Measurements from ENCODE around the gene SLC14A1.
"Not testable (repeated sequence)": the region's sequence is repeated elsewhere in the genome, so short reads cannot be mapped to it uniquely, and the experiment has no call there.

The SLC14A1 gene

DNA sequence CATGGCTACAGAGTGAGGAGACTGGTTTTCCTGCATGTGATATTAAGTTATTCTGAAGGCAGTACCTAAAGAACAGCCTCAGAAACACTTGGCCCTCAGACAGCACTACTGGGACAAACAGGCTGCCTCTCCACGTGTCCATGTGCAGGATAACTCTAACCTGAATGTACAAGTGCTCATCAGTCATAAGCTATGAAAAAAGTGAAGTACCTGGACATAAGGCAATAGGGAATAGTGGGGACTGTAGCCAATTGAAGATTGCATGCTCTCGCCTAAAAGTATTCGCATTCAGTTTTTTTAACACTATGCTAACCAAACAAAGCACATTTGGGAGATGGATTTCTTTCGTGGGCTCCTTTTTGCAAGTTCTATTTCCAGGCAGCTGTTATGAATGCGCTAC is 33.0 kb downstream of the SLC14A1 start:
- DNase-seq (ENCODE audit: low spot score) = no peak
- FAIRE-seq = no peak

GRCh38 chr18:45757644-45758043 is 33.7 kb downstream of the SLC14A1 start:
- DNase-seq (ENCODE audit: low spot score); FAIRE-seq: not testable (repeated sequence)

DNA sequence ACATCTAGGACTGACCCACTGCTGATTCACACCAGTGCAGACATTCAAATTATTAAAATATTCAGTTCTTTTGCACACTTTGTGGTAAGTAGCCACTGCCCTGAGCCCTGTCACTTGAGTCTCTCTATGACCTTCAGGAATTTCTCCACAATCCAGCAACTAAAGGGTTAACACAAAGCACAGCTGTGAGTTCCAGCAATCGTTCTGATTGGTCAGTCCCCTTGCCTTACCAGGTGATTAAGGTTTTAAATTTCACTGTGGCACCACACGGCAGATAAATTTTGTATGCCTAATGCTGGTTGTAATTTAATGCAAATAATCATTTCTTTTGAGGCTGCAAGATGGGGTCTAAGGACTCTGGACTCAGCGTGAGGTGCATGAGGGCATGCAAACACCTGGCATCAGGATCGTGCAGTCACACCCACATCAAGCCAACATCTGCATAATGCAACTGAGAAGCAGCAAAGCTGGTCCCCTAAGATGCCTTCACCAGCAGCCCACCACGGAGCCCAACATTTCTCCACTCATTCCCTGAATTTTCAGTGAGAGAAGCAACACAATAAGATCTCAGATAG is 36.6 kb downstream of the SLC14A1 start:
- DNase-seq (ENCODE audit: low spot score) = no peak
- no peak for FAIRE-seq

GRCh38 chr18:45761512-45762114 is 37.6 kb downstream of the SLC14A1 start:
- FAIRE-seq = no peak
- DNase-seq (ENCODE audit: low spot score) = no peak

DNA sequence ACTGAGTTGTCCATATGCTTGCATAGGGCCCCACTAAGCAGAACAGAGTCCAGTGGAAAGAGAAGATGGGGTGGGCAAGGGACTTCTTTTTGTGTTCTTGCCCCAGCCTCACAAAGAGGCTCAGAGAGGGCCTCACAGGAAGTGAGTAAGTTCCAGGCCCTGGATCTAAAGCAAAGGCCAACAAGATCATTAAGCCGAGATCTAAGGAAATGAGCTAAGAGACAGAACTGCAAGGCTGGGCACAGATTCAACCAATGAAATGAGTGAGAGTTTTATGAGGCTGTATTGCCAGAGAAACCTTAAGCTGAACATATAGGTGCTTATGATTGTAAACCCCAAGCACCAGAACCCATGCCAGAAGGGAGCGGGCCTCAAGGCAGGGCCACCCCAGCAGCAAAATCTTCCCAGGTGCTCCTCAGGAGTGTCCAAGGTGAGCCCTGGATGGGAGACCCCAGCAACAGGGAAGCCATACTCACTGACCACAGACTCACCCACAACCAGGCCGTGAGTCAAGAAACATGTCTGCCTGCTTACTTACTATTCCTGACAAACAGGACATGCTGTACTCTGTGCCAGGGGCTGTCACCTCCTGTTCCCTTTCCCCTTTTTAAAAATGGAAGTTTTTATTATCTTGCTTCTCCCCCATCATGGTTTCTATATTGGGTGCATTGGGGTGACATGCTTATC is 40.2 kb downstream of the SLC14A1 start:
- DNase-seq (ENCODE audit: low spot score) (no peak), FAIRE-seq (no peak)

- DNase-seq (ENCODE audit: low spot score) = no peak
- FAIRE-seq = no peak
Observed at GRCh38 chr18:45765796-45766195, 41.8 kb downstream of the SLC14A1 start.

DNA sequence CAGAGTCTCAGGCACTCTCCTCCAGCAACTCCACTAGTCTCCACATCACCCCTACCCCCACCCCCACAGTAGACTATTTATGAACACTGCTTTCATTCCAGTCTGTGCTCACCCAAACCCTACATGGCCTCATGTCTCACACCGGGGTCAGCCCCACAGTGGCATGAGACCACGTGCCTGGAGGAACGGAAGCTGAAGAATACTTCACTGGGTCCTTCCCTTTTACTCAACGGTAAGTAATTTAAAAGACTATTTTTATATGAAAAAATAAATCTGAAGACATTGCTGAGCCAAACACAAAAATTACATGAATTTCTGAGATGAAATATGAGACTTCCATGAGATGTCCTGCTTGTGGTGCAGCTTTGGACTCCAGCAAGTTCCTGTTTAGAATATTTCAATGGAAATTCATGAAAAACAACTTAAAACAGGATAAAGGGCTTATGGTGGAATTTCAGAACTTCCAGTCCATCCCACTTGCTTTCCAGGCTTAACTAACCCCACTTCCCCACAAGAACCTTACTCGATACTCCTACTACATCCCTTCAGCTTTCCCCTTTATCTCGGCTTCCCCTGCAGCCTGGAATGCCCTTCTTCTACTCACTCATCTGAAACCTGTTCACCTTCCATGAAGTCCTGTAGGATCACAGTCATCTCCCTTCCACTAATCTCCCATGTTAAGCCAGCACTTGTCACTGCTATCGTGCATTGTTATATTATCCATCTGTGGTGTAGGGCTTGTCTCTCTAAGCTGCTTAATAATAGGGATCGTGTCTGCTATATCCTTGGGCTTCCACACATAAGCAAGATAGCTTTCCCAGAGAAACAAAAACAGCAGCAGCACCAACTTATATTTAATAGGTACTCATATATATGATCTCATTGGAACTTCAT is 47.9 kb downstream of the SLC14A1 start:
- no peak for DNase-seq (ENCODE audit: low spot score)
- no peak for FAIRE-seq

- peak; percentile 42 for DNase-seq (ENCODE audit: low spot score)
- peak; percentile 67 for FAIRE-seq
Observed at GRCh38 chr18:45774065-45774521, 50.1 kb downstream of the SLC14A1 start.

DNA sequence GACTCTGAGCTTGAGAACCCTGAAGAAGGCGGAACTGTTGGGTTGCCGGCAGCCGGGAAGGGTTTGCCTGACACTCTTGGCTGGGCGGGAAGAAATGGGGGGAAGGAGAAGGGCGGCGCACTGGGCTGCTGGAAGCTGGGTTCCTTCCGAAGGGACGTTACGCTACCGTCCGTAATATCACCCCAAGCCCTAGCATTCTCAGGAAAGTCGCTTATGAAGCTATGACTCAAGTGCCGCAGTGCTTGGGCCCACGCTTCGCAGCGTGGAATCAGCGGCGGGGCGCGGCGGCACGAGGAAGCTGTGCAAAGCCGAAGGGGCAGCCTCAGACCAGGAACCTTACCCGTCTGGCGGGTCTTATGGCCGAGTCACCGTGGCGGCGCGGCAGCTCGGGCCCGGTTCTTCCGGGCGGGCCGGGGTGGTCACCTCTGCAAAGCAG is 51.3 kb downstream of the SLC14A1 start:
- FAIRE-seq (no peak), DNase-seq (ENCODE audit: low spot score) (no peak)

DNA sequence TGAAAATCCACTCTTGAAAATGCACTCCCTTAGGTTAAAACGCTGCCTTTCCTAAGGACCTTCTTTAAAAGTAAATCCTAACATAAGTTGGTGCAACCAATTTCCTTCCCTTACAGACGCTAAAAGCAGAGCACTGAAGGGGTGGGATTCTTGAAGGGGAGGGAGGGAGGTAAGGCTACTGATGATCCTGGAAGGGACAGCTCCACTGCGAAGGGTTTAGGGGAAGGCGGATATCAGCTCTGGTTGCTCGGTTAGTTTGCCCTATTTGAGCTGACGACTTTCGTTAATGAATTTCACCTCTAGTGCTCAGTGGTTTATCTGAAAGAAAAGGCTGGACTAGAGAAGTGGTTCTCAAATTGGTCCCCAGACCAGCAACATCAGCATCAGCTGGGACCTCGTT is 51.8 kb downstream of the SLC14A1 start:
- DNase-seq (ENCODE audit: low spot score) = no peak
- no peak for FAIRE-seq

- DNase-seq (ENCODE audit: low spot score) (no peak), FAIRE-seq (no peak)
Observed at GRCh38 chr18:45777393-45777792, 53.4 kb downstream of the SLC14A1 start.

- DNase-seq (ENCODE audit: low spot score) = no peak
- no peak for FAIRE-seq
Observed at GRCh38 chr18:45780568-45780967, 56.6 kb downstream of the SLC14A1 start.

DNA sequence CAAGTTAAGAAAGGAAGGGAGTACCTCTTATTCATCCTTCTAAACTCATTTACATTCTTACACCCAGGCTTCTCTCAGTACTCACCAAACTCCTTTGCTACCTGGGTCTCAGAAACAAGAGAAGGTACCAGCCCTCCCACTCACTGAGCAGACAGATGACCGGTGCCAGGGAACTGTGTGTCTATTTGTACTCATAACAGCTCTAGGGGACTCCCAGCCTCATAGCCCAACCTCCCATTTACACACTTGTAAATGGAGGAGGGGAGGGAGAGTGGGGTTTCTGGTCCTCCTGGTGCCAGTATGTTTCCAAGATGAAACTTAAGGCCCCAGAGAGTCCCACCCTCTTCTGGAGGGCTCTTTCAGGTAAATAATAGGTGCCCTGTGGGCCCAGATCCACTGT is 58.7 kb downstream of the SLC14A1 start:
- DNase-seq (ENCODE audit: low spot score) (no peak), FAIRE-seq (no peak)

DNA sequence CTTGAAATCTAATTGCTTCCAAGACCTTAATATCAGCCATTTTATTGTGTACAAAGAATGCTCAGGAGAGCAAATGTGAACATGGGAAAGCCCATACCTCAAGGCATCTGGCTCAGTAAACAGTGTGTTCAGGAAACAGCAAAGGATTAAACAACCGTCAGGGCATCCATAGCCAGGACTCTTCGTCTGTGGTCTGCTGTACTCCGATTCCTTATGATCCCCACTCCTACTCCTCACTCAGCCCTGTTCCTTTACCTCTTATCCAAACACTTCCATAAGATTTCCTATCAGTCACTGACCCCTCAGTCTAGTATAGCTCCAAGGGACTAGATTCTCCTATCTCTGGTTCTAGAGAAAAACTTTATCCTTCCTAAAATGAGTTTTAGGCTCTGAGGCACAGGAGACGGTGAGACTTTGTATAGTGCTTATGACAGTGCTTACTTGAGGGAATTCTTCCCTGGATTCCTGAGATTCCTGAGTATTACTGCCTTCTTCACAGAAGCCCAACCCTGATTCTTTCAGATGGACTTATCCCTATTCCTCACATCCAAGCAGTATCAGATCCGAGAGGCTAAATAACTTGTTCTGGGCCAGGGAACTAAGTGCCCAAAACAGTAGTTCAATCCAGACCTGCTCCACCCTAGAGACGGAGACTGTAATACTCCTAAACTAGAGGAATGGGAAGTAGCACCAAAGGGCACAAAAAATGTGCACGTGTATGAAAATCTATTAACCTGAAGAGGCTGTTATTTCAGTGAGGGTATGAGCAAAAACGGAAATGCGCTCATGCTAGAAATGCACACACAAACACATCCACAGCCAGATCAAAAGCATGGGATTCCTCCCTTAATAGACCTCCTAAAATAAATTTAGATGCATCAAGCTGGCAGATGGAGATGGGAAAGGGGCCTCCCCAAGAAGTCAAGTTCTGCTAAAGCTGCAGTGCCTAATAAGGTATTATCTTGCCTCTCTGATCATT is 59.4 kb downstream of the SLC14A1 start:
- FAIRE-seq (no peak), DNase-seq (ENCODE audit: low spot score) (no peak)

- FAIRE-seq = no peak
Observed at GRCh38 chr18:45785134-45785533, 61.2 kb downstream of the SLC14A1 start.

DNA sequence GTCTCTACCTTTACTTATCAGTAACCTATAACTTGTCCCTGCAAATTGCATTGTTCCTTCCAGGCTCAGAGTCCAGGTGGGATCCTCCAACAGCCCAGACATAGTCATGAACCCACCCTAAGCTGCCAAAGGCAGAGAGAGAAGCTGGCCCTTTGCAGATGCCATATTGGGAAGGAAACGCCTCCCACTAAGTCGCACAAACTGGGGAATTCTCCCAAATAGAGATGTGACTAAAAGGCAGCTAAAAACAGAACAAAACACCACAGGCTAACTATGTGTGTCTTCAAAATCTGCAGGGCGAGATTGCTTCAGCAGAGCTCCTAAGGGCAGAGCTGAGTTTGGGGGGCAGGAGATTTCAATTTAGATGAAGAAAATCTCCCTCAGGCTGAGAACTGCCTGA is 63.0 kb downstream of the SLC14A1 start:
- FAIRE-seq = no peak
- DNase-seq (ENCODE audit: low spot score) = no peak

More at GRCh38 chr18:45785134-45785533, 61.2 kb downstream of the SLC14A1 start:
- no peak for DNase-seq (ENCODE audit: low spot score)

GRCh38 chr18:45787346-45787745 is 63.4 kb downstream of the SLC14A1 start:
- FAIRE-seq (no peak), DNase-seq (ENCODE audit: low spot score) (no peak)

- DNase-seq (ENCODE audit: low spot score) (no peak), FAIRE-seq (no peak)
Observed at GRCh38 chr18:45788861-45789260, 64.9 kb downstream of the SLC14A1 start.

DNA sequence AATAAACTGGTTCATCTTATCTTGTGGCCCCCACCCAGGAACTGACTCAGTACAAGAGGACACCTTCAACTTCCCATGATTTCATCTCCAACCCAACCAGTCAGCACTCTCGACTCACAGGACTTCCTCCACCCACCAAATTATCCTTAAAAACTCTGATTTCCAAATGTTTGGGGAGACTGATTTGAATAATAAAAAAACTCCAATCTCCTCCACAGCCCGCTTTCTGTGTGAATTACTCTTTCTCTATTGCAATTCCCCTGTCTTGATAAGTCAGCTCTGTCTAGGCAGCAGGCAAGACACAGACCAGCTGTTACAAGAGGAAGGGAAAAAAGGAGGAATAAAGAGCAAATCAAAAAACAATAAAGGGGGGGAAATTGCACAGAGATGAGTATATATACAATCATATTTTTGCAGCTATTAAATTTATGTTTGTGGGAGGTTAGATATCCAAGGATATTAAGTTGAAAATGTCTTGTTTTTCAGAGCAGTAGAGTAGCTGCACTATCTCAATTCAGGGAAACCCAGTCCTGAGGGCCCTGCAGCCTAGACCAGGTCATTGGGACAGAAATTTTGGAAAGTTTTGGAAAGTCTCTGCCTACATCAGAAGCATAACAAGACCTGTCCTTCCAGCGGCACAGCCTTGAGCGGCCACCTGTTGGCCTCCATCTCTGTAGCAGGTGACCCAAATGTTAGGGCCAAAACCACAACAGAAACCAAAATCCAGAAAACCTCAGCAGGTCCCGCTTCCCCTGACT is 68.7 kb downstream of the SLC14A1 start:
- no peak for FAIRE-seq
- no peak for DNase-seq (ENCODE audit: low spot score)
